Occipital lobe (tissue), 2 donors: ENCODE data around the gene IFRD2. TPM values are rescaled to one million over a fixed set of nuclear protein-coding genes. Genes with fewer than 3 reads are reported as not detected.

ENCODE experiments used
- DNase-seq: peaks from one replicate; lab custom pipeline; 2025; lab: John Stamatoyannopoulos, UW
- total RNA-seq: library from RNA; depleted of rRNA; stranded (reverse); fragments of >200 nt; gene quantifications from one replicate; pipeline ENCODE4 v1.2.3, GENCODE V29; 2014

The IFRD2 gene, protein sequence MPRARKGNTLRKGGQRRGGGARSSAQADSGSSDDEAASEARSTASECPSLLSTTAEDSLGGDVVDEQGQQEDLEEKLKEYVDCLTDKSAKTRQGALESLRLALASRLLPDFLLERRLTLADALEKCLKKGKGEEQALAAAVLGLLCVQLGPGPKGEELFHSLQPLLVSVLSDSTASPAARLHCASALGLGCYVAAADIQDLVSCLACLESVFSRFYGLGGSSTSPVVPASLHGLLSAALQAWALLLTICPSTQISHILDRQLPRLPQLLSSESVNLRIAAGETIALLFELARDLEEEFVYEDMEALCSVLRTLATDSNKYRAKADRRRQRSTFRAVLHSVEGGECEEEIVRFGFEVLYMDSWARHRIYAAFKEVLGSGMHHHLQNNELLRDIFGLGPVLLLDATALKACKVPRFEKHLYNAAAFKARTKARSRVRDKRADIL
- 15.1 TPM for total RNA-seq

DNA sequence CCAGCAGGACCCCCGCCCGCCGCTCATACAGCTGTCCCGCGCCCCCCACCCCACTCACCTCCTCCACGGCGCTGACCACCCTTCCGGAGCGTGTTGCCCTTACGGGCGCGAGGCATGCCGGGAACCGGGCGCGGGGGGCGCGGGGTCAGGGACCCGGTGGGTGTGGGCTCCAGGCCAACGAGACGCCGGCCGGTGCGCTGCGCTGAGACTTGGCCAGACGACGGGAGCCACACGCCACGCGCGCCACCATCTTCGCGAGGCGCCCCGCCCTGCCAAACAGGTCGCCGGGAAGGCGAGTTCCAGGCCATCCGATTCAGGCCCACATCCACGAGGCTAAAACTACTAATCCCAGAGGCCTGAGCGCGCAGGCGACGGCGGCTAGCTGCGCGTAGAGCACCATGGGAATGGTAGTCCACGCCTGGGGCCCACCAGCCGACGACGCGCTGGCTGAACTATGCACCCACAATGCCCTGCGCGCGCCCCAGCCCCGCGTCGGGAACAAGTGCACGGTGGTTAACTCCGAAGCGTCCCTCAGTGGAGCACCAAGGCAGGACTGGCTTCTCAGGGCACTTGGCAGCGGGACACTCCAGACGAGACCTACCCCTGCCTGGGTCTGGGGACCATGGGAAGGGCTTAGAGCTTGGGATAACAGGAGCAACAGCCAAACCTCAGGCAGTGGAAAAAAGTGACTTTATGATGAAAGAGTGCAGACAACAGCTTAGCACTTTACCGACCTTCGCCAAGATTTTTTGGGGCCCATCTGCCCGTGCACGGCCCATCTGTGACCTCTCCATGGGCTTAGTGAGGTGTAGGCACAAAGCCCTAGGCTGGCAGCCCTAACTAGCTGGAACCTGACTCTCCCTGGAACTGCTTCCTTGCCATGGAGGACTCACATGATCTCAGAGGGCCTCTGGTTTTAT, at the start of gene IFRD2:
Gene IFRD2 (minus strand): TSS at position 271 of the 920 bp plus-strand sequence. CDS start 155 bp downstream, at position 116.
- DNase-seq = peak; percentile 98

DNA sequence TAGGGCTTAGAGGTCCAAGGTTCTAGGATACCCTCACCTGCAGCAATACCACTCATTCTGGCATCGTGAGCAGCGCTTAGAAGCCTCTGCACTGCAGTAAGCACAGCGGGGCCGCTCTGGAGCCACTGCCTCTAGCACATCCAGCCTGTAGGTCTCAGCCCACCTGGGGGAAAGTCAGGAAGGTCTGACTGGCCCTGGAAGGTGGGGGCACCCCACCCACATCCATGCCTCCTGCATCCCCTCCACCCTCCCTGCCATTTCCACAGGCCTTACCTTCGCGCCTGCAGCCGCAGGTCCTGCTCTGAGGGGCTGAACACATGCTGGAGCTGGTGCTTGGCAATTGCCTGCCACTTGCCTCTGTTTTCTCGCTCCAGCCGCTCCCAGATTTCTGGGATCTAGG, 49.3 kb upstream of the IFRD2 start:
- no peak for DNase-seq

DNA sequence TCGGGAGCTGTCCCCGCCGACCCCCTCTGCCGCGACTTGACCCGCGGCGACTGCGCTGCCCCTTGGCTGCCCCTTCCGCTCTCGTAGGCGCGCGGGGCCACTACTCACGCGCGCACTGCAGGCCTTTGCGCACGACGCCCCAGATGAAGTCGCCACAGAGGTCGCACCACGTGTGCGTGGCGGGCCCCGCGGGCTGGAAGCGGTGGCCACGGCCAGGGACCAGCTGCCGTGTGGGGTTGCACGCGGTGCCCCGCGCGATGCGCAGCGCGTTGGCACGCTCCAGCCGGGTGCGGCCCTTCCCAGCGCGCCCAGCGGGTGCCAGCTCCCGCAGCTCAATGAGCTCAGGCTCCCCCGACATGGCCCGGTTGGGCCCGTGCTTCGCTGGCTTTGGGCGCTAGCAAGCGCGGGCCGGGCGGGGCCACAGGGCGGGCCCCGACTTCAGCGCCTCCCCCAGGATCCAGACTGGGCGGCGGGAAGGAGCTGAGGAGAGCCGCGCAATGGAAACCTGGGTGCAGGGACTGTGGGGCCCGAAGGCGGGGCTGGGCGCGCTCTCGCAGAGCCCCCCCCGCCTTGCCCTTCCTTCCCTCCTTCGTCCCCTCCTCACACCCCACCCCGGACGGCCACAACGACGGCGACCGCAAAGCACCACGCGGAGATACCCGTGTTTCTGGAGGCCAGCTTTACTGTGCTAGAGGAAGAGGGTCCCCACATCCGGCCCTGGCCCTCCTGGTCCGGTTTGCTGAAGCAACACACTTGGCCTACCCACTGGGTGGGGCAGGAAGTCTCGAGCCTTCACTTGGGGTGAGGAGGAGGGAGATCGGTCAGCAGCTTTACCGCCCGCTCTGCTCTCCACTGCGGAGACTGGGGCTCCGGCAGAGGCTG, 48.5 kb upstream of the IFRD2 start, which contains the start of gene RASSF1:
Gene RASSF1 (minus strand): TSS at position 389 of the 882 bp plus-strand sequence. CDS start 31 bp downstream, at position 358.
- DNase-seq = no peak

DNA sequence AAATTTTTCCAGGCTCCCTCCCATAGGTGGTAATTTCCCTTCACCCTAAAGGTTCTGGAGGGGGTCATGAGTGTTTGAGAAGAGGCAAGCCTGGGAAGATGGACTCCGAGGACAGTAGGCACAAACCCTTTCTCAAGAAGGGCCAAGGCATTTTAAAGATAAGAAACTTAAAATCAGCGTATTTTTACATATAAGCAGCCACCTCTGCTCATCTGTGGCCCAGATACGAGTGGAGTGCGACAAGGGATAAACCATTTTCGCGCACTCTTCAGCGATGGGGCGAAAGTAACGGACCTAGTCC, 47.9 kb upstream of the IFRD2 start:
- no peak for DNase-seq

DNA sequence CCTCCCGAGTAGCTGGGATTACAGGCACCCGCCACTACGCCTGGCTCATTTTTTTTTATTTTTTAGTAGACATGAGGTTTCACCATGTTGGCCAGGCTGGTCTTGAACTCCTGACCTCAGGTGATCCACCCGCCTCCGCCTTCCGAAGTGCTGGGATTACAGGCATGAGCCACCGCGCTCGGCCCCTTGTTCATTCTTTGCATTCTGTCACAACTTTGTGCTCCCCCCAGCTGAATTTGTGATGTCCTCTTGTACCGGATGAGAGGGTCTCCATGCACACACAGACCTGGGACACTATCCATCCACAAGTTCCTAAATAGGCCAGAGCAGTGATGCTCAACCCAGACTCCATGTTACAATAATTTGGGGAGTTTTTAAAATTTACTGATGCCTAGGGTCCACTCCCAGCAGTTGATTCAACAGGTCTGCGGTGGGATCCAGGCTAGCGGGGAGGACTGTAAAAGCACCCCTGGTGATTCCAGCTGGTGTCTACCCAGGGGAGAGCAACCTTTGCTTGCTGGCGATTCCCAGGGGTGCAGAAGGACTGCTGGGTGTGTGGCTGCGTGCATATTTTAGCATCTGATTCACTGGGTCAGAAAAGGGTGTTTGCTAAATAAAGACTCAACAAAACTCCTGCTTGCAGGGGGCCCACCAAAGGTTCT, 47.4 kb upstream of the IFRD2 start:
- DNase-seq = no peak

DNA sequence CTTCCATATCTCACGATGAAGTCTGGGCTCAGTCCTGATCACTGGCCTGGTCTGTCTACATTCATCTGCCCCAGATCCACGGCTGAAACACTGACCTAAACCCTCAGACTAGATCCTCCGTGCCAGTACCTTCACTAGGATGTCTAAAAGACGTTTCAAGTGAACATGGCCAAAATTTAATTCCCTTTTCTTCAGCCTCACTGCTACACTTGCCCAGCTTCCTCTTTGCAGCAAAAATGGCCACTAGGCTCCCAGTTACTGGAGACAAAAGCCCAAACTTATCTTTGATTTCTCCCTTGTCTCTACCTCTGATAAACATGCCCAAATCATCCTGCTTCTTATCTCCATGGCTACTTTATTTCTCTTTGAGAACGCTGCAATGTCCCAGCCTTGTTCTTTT, 46.7 kb upstream of the IFRD2 start:
- no peak for DNase-seq

DNA sequence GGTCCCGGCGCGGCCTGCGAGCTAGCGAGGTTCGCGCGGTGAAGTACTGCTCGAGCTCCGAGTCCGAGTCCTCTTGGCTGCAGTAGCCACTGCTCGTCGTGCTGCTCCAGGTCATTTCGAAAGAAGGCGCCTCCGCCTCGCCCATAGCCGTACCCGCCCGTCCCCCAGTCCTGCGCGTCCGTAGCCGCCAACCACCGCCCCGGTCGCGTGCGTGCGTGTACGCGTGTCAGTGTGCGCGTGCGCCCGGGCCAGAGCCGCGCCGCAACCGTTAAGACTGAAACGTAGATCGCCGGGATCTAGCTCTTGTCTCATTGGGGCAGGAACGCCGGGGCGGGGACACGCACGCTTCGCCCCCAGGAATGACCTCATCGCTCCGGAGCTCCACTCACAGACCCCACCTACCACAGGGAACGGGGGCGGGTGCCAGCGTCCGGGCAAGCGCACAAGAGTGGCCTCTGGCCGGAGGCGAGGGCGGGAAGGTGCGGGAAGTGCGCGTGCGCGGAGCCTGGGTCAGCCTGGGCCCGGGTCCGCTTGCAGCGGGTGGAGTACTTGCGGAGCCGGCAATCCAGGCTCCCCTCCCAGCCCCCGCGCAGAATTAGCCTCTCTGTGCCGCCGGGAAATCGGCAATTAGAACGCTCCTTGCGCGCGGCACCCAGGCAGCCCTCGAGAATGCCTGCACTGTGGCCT, 45.1 kb upstream of the IFRD2 start:
- peak; percentile 98 for DNase-seq

DNA sequence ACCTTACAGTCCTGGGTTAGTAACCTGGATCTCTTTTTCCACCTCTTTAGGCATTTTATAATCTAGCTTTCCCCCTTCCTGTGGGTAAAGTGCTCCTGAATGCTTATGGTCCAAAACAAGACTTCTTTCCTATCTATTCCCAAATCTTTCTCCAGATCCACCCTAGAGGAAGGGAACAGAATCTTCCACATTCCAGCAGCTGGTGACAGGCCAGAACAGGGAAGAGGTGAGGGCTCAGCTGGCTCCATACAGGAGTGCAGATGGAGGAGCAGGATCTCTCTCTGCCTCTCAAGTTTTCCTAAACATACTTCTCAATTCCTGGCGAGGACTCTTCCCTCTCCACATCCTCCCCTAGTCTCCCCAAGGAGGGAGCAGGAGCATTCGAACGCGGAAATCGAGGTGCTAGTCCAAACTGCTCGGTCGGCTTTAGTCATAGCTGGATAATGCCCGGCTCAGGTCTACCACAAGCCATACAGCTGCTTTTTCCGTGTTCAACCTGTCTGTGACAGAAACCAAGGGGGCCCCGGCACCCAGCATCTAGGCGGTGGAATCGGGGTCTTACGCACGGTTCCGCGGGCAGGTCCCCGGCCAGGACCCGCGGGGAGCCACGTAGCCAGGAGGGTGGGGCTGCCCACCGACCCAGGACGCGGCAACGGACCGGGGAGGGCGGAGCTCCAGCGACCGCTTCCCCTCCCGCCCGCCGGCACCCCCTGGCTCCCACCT, 44.4 kb upstream of the IFRD2 start:
- DNase-seq = no peak

DNA sequence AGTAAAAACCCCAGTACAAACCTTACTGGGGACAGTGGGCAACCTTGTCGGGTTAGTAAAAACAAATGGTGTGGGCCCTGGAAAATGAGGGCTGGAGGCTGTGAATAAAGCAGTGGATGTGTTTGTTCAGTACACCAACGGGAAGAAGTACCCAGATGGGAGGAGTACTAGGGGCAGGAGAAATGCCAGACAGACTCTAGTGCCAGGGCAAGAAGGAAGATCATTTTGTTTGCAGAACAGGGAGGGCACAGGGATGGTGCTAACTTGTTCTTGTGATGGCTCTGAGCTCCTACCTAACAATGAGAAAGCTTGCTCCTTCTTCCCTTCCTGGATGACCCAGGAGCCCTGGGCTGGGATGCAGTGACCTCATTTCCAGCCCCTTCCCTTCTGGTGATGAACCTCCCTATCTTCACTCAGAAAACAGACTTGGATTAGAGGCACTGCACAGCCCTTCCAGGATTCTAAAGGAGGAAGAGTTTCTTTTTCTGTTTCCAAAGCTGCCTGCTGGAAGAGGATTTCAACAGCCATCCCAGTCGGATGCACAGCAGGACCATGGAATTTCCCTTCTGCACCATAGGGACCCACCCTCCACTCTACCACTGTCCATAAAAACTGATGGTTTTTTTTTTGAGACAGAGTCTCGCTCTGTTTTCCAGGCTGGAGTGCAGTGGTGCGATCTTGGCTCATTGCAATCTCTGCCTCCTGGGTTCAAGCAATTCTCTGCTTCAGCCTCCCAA, 42.3 kb upstream of the IFRD2 start:
- DNase-seq = no peak

DNA sequence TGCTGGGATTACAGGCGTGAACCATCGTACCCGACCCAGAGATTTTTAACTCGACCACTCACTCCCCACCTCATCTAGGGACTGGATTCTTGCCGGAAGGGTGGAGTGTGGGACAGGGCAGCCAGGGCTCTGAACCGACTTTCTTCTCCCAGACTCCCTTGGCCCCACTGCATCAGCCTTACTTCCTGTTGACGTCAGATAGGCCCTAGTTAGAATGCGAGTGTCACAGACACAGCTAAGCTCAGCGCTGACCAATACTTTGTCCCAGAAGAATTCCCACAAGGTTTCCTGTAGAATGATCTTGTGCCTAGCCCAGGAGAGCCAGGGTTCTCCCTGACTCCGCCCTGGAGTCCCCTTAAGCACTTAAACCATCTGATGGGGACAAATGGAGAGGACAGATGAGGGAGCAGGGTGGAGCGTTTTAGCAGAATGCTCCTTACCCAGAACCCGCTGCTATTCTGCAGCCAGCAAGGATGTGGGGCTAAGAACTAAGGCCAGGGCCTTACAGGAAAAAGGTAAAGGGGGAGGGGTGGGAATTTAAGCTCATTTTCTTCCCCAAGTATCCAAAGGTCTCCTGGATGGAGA, 41.6 kb upstream of the IFRD2 start:
- DNase-seq = no peak

DNA sequence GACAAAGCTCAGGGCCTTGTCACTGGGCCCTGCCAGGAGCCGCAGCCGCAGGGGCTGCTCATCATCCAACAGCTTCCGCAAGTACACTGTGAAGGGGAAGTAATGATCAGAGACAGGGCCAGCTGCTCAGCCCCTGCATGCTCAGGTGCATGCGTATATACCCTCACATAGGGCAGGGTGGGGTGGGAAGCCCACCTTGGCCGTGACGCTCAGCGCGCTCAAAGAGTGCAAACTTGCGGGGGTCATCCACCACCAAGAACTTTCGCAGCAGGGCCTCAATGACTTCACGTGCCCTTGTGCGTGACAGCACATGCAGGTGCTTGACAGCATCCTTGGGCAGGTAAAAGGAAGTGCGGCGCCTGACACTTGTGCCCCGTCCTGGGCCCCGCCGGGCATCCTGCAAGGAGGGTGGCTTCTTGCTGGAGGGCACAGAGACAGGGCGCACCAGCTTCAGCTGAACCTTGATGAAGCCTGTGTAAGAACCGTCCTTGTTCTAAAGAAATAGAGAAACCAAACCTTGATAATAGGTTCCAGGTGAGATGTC, 39.2 kb upstream of the IFRD2 start:
- DNase-seq = no peak

DNA sequence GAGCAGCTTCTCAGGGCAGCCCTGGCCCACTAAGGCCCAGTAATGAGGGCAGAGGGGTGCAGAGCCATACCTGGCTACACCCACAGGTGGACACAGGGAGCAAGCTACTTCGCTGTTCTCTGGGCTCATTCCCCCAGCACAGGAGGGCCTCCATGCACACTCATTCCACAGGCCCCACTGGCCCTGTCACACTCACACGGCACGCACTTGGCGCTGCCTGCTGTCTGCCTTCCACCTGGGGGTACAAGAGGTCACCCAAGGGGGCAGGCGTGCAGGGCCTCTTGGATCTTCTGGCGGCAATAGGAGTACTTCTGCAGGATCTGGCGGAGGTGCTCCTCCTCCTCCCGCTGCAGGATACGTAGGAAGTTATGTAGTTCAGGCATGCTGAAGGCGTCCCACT, 38.1 kb upstream of the IFRD2 start:
- no peak for DNase-seq

DNA sequence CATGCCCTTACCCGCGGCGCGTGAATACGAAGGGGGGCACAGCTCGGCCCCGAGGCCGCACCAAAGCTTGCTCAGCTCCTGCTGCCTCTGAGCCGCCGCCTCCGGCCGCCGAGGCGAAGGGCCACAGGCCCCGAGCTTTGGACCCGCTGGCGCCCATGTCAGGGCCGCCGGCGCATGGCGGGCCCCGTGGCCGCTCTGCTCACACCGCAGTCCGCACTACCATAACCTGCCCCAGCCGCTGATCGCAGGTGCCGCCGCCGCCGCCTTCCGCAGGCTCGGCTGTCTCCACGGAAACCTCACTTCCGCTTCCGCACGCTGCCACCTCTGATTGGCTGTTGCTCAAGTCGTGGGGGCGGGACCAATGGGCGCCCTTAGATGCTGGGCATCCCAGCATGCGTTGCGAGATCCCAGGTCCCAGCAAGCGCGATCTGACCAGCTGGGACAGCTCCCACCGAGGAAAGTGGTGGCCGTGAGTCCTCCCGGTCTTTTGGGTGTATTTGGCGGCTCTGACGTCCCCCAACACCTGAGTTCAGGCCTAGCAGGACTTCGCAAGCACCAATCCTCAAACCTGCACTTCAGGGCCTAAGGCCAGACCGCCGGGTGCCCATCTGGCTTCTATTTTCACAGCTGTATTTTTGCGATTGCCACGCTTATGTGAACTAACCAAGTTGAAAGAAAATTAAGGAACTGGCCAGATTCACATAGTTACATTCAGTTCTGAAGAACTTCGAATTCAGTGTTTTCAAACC, 35.9 kb upstream of the IFRD2 start, which contains the start of gene TUSC2:
Gene TUSC2 (minus strand): TSS at position 281 of the 749 bp plus-strand sequence. CDS start 124 bp downstream, at position 157.
- peak; percentile 92 for DNase-seq

DNA sequence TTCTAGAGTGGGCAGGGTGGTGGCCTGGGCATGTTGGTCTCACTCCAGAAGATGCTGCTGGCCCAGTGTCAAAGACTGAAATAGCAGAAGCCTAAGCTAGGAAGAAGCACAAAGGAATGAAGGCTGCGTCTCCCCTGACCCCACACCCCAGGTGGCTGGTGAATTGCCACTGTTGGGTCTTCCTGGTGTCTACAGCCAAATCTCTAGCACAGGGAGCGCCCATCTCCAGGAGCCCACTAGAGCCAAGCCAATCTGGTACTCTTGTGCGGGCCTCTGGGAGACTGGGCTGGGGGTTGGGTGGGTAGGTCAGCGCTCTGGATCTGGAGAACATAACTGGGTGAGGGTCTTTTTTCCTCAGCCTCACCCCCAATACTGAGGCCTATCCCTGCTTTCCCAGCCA, 34.9 kb upstream of the IFRD2 start:
- DNase-seq = no peak

DNA sequence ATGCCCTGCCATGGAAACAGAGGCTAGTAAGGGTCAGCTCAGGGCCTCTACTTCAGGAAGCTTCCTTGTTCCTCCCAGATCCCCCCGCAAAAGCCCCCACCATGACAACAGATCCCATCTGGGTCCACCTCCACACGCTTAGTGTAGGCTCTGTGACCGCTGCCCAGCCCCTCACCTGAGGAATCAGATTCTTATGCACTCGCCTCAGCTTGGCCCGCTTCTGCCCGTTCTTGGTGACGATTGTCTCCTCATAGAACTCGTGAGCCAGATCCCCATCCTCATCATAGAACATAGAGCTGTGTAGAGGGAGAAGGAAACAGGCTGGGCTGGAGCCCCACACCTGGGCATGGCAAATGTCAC, 33.9 kb upstream of the IFRD2 start:
- DNase-seq = no peak

DNA sequence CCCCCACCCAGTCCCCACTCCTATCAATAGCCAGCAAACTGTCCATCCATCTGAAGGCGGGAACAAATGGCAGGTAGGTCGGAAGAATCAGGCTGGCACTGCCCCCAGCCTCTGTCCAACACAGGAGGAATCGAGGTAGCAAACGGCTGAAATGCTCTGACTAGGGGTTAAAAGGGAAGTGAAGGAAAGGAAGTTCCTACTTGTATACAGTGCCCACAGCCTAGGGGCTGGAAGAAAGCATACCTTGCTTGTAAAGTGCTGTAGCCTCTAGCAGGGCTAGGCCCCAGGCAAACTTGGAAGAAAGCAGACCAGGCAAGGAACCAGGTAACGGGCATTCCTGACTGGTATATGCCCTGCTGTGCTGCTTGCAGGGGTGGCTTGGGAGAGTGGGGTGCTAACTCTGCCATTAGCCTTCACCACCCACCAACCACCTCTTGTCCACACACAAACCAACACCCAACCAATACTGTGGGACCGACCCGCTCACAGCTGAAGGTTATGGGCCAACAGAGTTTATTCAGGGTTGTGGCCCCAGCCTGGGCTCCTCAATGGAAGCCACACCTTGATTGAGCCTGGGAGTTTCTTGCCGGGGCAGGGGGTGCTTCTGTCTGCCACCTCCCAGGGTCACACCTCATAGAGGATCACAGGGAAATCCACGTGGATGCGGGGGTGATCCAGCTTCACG, 33.4 kb upstream of the IFRD2 start:
- no peak for DNase-seq

DNA sequence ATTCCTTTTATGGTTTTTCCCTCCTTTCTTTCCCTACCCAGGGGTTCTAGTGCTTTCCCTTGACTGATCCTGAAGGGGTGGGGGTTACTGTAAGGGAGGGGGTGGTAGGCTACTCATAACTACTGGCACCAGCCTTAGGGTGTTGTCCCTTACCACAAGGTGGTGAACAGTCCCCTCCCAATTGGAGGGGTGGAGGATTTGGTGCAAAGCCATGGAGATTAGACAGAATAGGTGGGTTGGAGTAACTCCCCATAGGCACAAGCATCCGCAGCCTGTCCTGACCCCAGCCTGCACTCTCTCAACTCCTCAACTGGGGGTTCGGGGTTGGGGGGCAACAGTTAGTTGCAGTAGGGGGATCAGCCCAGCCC, 32.9 kb upstream of the IFRD2 start:
- DNase-seq = no peak
